HEK293T (cell line): ENCODE results near the gene HOXA10.

ENCODE experiments used
- ELF4 ChIP-seq: fragments of 450-650 bp; IDR thresholded peaks from 2 replicates; pipeline ENCODE4 v1.6.1; 2017; ENCODE audit warnings: antibody characterized with exemption
- HDGF ChIP-seq: fragments of 450-650 bp; IDR thresholded peaks from 2 replicates; pipeline ENCODE4 v1.6.1; 2017; ENCODE audit warnings: antibody characterized with exemption, borderline replicate concordance
- SP1 ChIP-seq: fragments of 450-650 bp; IDR thresholded peaks from 2 replicates; pipeline ENCODE4 v1.6.1; 2017
- TF ChIP-seq, protein P1 (sequence below): fragments of 450-650 bp; IDR thresholded peaks from 2 replicates; pipeline ENCODE4 v1.6.1; 2016

DNA sequence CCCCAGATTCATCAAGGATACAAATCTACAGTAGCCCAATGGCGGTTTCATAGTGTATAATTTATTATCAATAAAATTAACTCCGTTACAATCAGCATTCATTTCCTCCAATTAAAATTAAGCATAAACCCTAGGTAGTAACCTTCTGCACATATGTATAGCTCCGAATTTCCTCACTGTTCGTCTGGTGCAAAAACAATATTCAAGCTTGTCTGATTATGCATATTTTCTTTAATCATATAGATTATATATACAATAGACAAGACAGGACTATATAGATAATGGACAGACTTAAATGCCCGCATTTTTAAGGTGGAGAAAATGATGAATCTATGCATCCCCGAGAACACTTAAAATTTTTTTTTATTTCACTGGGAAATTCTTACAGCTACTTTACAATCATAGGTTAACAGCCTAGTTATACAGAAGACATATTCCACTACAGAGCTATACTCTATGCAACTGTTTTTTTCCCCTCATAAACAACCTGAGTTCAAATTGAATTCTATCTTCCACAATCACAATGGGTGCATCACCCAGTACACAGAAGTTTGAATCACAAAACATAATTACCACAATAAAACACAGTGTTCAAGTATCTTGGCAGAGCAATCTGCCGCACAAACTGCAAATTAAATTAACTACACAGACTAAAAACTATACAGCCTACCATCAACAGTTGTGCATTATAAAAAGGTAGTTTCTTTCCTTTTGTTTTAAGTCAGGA lies 11.4 kb downstream of the HOXA10 start:
- no peak for TF ChIP-seq ELF4
- no peak for TF ChIP-seq SP1
- TF ChIP-seq, protein P1, sequence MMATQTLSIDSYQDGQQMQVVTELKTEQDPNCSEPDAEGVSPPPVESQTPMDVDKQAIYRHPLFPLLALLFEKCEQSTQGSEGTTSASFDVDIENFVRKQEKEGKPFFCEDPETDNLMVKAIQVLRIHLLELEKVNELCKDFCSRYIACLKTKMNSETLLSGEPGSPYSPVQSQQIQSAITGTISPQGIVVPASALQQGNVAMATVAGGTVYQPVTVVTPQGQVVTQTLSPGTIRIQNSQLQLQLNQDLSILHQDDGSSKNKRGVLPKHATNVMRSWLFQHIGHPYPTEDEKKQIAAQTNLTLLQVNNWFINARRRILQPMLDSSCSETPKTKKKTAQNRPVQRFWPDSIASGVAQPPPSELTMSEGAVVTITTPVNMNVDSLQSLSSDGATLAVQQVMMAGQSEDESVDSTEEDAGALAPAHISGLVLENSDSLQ = peak; percentile 56
- no peak for TF ChIP-seq HDGF
